IMR-90 (cell line): ENCODE data around the gene MEIS2. TPM values are rescaled to one million over a fixed set of nuclear protein-coding genes. Genes with fewer than 3 reads are reported as not detected.

Experiments
- ATAC-seq: fragments of 200-7000 bp; cut with Tn5 transposase; 2 replicates; pipeline ENCODE4 v1.9.1; 2020; ENCODE audit warnings: low read depth, mild to moderate bottlenecking, moderate library complexity
- BruUV-seq: library from RNA; stranded (reverse); fragments of 400-500 nt; replicated peaks from 2 replicates; lab custom pipeline; 2021; lab: Mats Ljungman, UMichigan
- CTCF ChIA-PET: fragments of 300-600 bp; formaldehyde crosslinking; extraction: SDS; loops from one replicate; lab custom pipeline; 2021; ENCODE audit warnings: antibody characterized with exemption; lab: Yijun Ruan, JAX
- POLR2A ChIA-PET: fragments of 300-600 bp; sonication (Branson Sonifier 250); formaldehyde crosslinking; loops from one replicate; lab custom pipeline; 2022; ENCODE audit warnings: antibody characterized with exemption; ENCODE audit not compliant: unreplicated experiment; lab: Charles Lee
- DNase-seq: peaks from one replicate; pipeline ENCODE4 v3.0.0; 2013
- H2AFZ ChIP-seq: replicated peaks from 2 replicates; pipeline ENCODE3; 2013; ENCODE audit warnings: low read length, mild to moderate bottlenecking; ENCODE audit not compliant: poor library complexity
- H2AK5ac ChIP-seq: 2 replicates; pipeline ENCODE4 v1.6.1; 2013; ENCODE audit warnings: low read depth, low read length, inconsistent platforms
- H2AK9ac ChIP-seq: replicated peaks from 2 replicates; pipeline ENCODE3; 2013; ENCODE audit warnings: mild to moderate bottlenecking, low read depth, low read length, moderate library complexity; ENCODE audit not compliant: poor library complexity
- H2BK120ac ChIP-seq: 2 replicates; pipeline ENCODE4 v1.6.1; 2013; ENCODE audit warnings: low read depth, low read length, inconsistent platforms
- H2BK15ac ChIP-seq: 3 replicates; pipeline ENCODE4 v1.6.1; 2013; ENCODE audit warnings: low read depth, low read length, inconsistent platforms
- H2BK20ac ChIP-seq: 2 replicates; pipeline ENCODE4 v1.6.1; 2013; ENCODE audit warnings: low read depth, mild to moderate bottlenecking, inconsistent platforms, low read length, moderate library complexity
- H2BK5ac ChIP-seq: 2 replicates; pipeline ENCODE4 v1.6.1; 2013; ENCODE audit warnings: mild to moderate bottlenecking, low read depth, low read length, inconsistent platforms; ENCODE audit not compliant: poor library complexity, severe bottlenecking
- H3K14ac ChIP-seq: replicated peaks from 2 replicates; pipeline ENCODE4 v1.6.1; 2013; ENCODE audit warnings: low read depth, low read length, inconsistent platforms
- H3K18ac ChIP-seq: 2 replicates; pipeline ENCODE4 v1.6.1; 2013; ENCODE audit warnings: low read depth, low read length, control low read depth
- H3K23ac ChIP-seq: 2 replicates; pipeline ENCODE4 v1.6.1; 2013; ENCODE audit warnings: low read depth, low read length, inconsistent platforms
- H3K27ac ChIP-seq: 2 replicates; pipeline ENCODE4 v1.5.1; 2013; ENCODE audit warnings: mild to moderate bottlenecking, control low read depth, low read length; ENCODE audit not compliant: insufficient read depth
- H3K27me3 ChIP-seq: 2 replicates; pipeline ENCODE4 v1.6.1; 2013; ENCODE audit warnings: low read length; ENCODE audit not compliant: control insufficient read depth, insufficient read depth
- H3K36me3 ChIP-seq: 2 replicates; pipeline ENCODE4 v1.6.1; 2013; ENCODE audit warnings: low read length, mixed read lengths; ENCODE audit not compliant: control insufficient read depth, insufficient read depth
- H3K4ac ChIP-seq: 2 replicates; pipeline ENCODE4 v1.6.1; 2013; ENCODE audit warnings: low read depth, low read length, inconsistent platforms
- H3K4me1 ChIP-seq: 2 replicates; pipeline ENCODE4 v1.6.1; 2013; ENCODE audit warnings: low read length, mixed read lengths; ENCODE audit not compliant: control insufficient read depth, insufficient read depth
- H3K4me2 ChIP-seq: 2 replicates; pipeline ENCODE4 v1.6.1; 2013; ENCODE audit warnings: low read depth, mild to moderate bottlenecking, control low read depth, low read length, moderate library complexity
- H3K4me3 ChIP-seq: 2 replicates; pipeline ENCODE4 v1.5.1; 2013; ENCODE audit warnings: low read depth, mild to moderate bottlenecking, control low read depth, low read length, moderate library complexity; ENCODE audit not compliant: insufficient read depth
- H3K56ac ChIP-seq: 2 replicates; pipeline ENCODE4 v1.6.1; 2013; ENCODE audit warnings: low read length, inconsistent platforms; ENCODE audit not compliant: insufficient read depth; ENCODE audit errors: extremely low read depth
- H3K79me1 ChIP-seq, 2 experiments: 2 replicates each; pipeline ENCODE4 v1.6.1; 2013; ENCODE audit warnings: low read length in 2 of 2, inconsistent platforms in 1 of 2, low read depth in 1 of 2
- H3K9ac ChIP-seq: 2 replicates; pipeline ENCODE4 v1.6.1; 2013; ENCODE audit warnings: low read depth, low read length, control low read depth
- H3K9me1 ChIP-seq: 2 replicates; pipeline ENCODE4 v1.6.1; 2013; ENCODE audit warnings: low read length, inconsistent platforms; ENCODE audit not compliant: insufficient read depth
- H3K9me3 ChIP-seq: 2 replicates; pipeline ENCODE4 v1.6.1; 2013; ENCODE audit warnings: low read length; ENCODE audit not compliant: control insufficient read depth, insufficient read depth
- H4K20me1 ChIP-seq: 2 replicates; pipeline ENCODE4 v1.6.1; 2013; ENCODE audit warnings: low read length, inconsistent platforms; ENCODE audit not compliant: insufficient read depth
- H4K5ac ChIP-seq: 2 replicates; pipeline ENCODE4 v1.6.1; 2013; ENCODE audit warnings: mild to moderate bottlenecking, low read depth, low read length, control low read depth
- H4K8ac ChIP-seq, 2 experiments: 2 replicates each; pipeline ENCODE4 v1.6.1; 2013; ENCODE audit warnings: low read depth in 2 of 2, low read length in 2 of 2, control low read depth in 1 of 2, inconsistent platforms in 1 of 2
- H4K91ac ChIP-seq: 2 replicates; pipeline ENCODE4 v1.6.1; 2013; ENCODE audit warnings: low read depth, low read length, inconsistent platforms; ENCODE audit not compliant: insufficient read depth
- BHLHE40 ChIP-seq: fragments of 150-350 bp; IDR thresholded peaks from 2 replicates; pipeline ENCODE4 v1.6.1; 2016; ENCODE audit warnings: mild to moderate bottlenecking, low read depth, low read length
- CEBPB ChIP-seq: IDR thresholded peaks from 2 replicates; pipeline ENCODE4 v1.6.1; 2012; ENCODE audit warnings: low read depth, low read length, improper control_type of control experiment
- CHD1 ChIP-seq: IDR thresholded peaks from 2 replicates; pipeline ENCODE4 v1.6.1; 2012; ENCODE audit warnings: low read depth, low read length, improper control_type of control experiment
- CTCF ChIP-seq: conservative IDR thresholded peaks from 2 replicates; pipeline ENCODE4 v1.5.1; 2012; ENCODE audit warnings: mild to moderate bottlenecking, low read depth, low read length, improper control_type of control experiment
- ELK1 ChIP-seq: fragments of 150-350 bp; IDR thresholded peaks from 2 replicates; pipeline ENCODE4 v1.6.1; 2016; ENCODE audit warnings: low read depth, mild to moderate bottlenecking, low read length, moderate library complexity, borderline replicate concordance
- FOS ChIP-seq: fragments of 150-350 bp; IDR thresholded peaks from 2 replicates; pipeline ENCODE4 v1.6.1; 2016; ENCODE audit warnings: low read depth, low read length
- MAFK ChIP-seq: IDR thresholded peaks from 2 replicates; pipeline ENCODE4 v1.6.1; 2012; ENCODE audit warnings: low read depth, low read length, improper control_type of control experiment
- MAZ ChIP-seq: IDR thresholded peaks from 2 replicates; pipeline ENCODE4 v1.6.1; 2012; ENCODE audit warnings: low read depth, mild to moderate bottlenecking, low read length, improper control_type of control experiment, moderate library complexity, borderline replicate concordance
- MXI1 ChIP-seq: IDR thresholded peaks from 2 replicates; pipeline ENCODE4 v1.6.1; 2012; ENCODE audit warnings: low read depth, mild to moderate bottlenecking, low read length, moderate library complexity, borderline replicate concordance
- NFE2L2 ChIP-seq: fragments of 150-350 bp; IDR thresholded peaks from 2 replicates; pipeline ENCODE4 v1.6.1; 2016; ENCODE audit warnings: low read depth, mild to moderate bottlenecking, low read length
- POLR2A ChIP-seq: IDR thresholded peaks from 2 replicates; pipeline ENCODE4 v1.6.1; 2012; ENCODE audit warnings: mild to moderate bottlenecking, low read depth, low read length
- RAD21 ChIP-seq: IDR thresholded peaks from 2 replicates; pipeline ENCODE4 v1.6.1; 2012; ENCODE audit warnings: low read length, improper control_type of control experiment
- RCOR1 ChIP-seq: IDR thresholded peaks from 2 replicates; pipeline ENCODE4 v1.6.1; 2012; ENCODE audit warnings: mild to moderate bottlenecking, low read length, improper control_type of control experiment; ENCODE audit not compliant: insufficient replicate concordance
- RFX5 ChIP-seq: IDR thresholded peaks from 2 replicates; pipeline ENCODE4 v1.8.0; 2012; ENCODE audit warnings: low read depth, mild to moderate bottlenecking, low read length, moderate library complexity
- SMC3 ChIP-seq: fragments of 150-350 bp; IDR thresholded peaks from 2 replicates; pipeline ENCODE4 v1.6.1; 2016; ENCODE audit warnings: low read depth, mild to moderate bottlenecking, antibody characterized with exemption, low read length, moderate library complexity
- USF2 ChIP-seq: fragments of 150-350 bp; IDR thresholded peaks from 2 replicates; pipeline ENCODE4 v1.6.1; 2017; ENCODE audit warnings: mild to moderate bottlenecking, antibody characterized with exemption, low read length, low read depth
- WGBS, 2 experiments: methylation state at CpG; one replicate each; pipeline versions ENCODE4 v1.1.5 to v1.1.7; 2013; ENCODE audit warnings: missing lambda C conversion rate in 2 of 2; ENCODE audit not compliant: insufficient read length in 1 of 2; ENCODE audit errors: extremely low coverage in 2 of 2; 5-methylcytosine and 5-hydroxymethylcytosine counted together
- dilution Hi-C: fragments of 300-500 bp; cut with HindIII; formaldehyde crosslinking; loops from one replicate; pipeline ENCODE4 v1.14.3; 2018; ENCODE audit warnings: low sequenced_read_pairs; ENCODE audit not compliant: unreplicated experiment
- in situ Hi-C: fragments of 300-500 bp; cut with MboI; formaldehyde crosslinking; loops from 3 replicates; pipeline ENCODE4 v1.14.3; 2019; ENCODE audit warnings: low sequenced_read_pairs, inconsistent platforms, mixed read lengths
- intact Hi-C: fragments of 100-400 bp; cut with micrococcal nuclease; formaldehyde crosslinking; loops from 2 replicates; pipeline ENCODE4 v1.10.0; 2022
- polyA plus RNA-seq, 3 experiments: library from polyadenylated mRNA; depleted of rRNA; stranded (reverse); fragments of >200 nt; gene quantifications; 2 replicates each; pipeline ENCODE4 v1.2.3, GENCODE V29; 2012; ENCODE audit warnings: low replicate concordance in 1 of 3
- total RNA-seq: library from RNA; depleted of rRNA; stranded (reverse); fragments of >200 nt; gene quantifications from 2 replicates; pipeline ENCODE4 v1.2.3, GENCODE V29; 2012

The MEIS2 gene
- total and polyA plus RNA-seq, 2 of the 4 experiments (the other 2 are of a cell fraction): 70.1 to 71.3 TPM

- in situ Hi-C loops (loop anchor here (25.0 kb wide), 1 partner anchor 817 kb away; no protein-coding TSS in a partner anchor), intact Hi-C loops (no loop called here), dilution Hi-C loops (no loop called here)
- Histone ChIP-seq H3K56ac (no peak overlapping the region), H2AK9ac (no peak overlapping the region), H3K27me3 (no peaks in the 10 kb centered on the region), H2AFZ (no peak overlapping the region), H4K8ac (no peak overlapping the region), H3K4me1 (peaks cover 1% of the 10 kb centered on the region; the same call in 1 of the 2 replicates), H3K36me3 (peaks cover 14% of the 10 kb centered on the region), H3K4me3 (no peak overlapping the region), H3K27ac (no peak overlapping the region), H2BK5ac (no peak overlapping the region), H4K5ac (no peak overlapping the region), H4K20me1 (no peaks in the 10 kb centered on the region; the same call in 1 of the 2 replicates), H3K18ac (no peak overlapping the region), H2BK120ac (no peak overlapping the region), H3K4me2 (no peak overlapping the region), H3K23ac (no peak overlapping the region), H3K9me3 (no peaks in the 10 kb centered on the region), H3K14ac (no peak overlapping the region), H3K9ac (no peak overlapping the region), H3K9me1 (peaks cover 4% of the 10 kb centered on the region), H2AK5ac (no peak overlapping the region), H2BK15ac (no peak overlapping the region), H2BK20ac (no peak overlapping the region), H3K4ac (no peak overlapping the region), H3K79me1 (peaks cover 22 to 43% of the 10 kb centered on the region in 2 experiments), H4K91ac (no peak overlapping the region)
- no CpG with 5 or more reads among the region's 2 CpGs for WGBS, 2 experiments
- ChIA-PET POLR2A (no interaction called here), CTCF (no interaction called here)
- ATAC-seq (no peak), DNase-seq (no peak)
- no TSS peak for BruUV-seq
- TF ChIP-seq ELK1 (no peak), MAZ (no peak), POLR2A (no peak), USF2 (no peak), MXI1 (no peak), RAD21 (no peak), RFX5 (no peak), BHLHE40 (no peak), NFE2L2 (no peak), FOS (no peak), MAFK (no peak), SMC3 (no peak), CEBPB (no peak), RCOR1 (no peak), CTCF (no peak), CHD1 (no peak)
These were observed 29.7 kb downstream of the MEIS2 start for GRCh38 chr15:37070686-37071085.
